Stimulated activated CD4-positive, alpha-beta T cell treated with anti-CD3 and anti-CD28 coated beads, Interleukin-4, amount 100 ng/mL, for 24 hours (primary cell): Measurements from ENCODE around the gene AREL1.

Source experiments
- DNase-seq: peaks from one replicate; pipeline ENCODE4 v3.0.0-alpha.2; 2020

AREL1 gene

DNA sequence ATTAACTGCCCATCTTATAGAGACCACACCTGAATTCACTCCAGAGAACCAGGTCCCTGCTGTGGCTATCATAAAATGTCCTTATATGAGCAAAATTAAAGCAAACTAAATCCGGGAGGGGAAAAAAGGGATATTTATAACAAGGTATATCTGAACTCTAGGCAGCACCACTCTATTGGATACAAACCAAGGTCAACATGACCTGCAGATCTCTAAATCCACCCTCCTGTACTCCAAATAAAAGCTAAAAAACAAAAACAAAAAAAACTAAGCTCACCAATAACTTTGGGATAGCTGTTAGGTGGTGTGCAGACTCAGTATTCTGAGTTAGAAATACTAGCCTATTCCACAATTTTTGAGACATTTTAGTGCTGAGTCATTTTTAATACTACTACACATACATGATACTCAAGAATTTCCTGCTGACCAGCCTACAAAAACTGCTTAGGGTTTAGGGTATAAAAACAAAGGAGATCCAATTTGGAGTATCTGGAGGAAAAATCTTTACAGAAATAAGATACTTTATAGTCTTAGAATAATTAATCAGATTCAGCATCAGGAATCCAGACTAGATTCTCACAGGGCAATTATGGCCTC, 54.2 kb downstream of the AREL1 start:
- DNase-seq: no peak

DNA sequence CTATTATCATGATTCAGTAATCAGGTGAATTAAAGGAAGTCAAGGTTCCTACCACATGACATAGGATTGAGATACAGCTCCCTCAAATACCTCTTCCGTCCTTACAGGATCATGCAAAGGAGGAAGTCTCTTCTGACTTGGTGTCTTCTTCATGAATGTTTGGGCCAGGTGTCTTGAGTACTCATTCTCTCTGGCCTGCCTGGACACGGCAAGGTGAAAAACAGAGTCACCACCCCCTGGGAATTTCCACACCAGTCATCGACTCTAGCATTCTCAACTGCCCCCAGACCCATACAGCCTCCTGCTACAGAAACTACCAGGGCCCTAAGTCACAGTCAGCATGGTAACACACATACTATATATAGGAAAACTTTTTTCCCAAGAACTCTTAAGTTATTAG, 55.9 kb downstream of the AREL1 start:
- DNase-seq: no peak

DNA sequence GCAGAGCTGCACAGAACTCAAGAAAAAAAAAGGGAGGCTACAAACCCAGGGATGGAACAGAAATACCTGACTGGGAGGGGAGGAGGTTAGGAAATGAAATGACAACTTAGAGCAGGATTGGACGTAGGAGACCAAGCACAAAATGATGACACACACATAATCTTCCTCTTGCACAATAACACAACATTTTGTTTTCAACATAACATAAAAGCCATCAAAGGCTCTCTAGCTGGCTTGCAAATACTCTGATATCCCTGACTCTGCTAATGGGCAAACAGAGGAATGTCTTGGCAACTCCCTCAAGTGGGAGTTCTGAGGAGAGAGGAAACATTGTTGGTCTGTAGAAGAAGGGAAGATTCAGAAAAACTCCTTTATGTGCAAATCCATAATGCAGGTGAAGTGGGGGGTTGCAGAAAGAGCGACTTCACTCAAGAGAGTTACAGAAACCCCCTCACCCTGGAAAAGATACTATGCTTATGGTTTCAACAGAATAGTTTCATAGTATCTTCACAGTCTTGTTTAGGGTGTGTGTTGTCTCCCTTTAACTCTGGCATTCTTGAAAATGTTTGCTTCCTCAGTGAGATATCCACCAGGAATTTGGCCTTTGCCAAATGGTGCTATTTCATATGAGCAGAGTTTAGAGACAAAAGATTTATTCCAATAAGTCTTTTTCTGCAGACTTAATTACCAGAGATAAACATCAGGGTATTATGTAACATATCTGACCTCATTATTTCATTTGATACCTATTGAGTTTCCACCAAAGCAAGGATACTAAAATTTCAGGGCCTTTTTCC, 57.1 kb downstream of the AREL1 start:
- DNase-seq: no peak

DNA sequence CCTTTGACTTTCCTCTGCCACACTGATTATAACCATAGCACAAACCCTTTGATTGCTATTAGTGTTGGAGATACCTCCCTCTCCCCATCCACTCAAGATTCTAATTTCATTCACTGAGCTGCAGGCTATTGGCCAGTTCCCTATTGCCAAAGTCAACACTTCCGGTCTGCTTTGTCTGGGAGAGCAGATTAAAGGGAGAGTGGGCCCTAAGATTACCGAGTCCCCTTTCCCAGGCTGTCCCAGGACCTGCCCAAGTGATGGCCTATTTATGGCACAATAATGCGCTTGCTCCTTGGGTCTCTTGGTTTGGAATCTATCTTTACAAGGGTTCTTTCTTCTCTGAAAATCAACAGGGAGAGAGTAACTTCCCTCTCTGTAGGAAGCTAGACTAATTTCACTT, 57.9 kb downstream of the AREL1 start:
- DNase-seq: no peak

DNA sequence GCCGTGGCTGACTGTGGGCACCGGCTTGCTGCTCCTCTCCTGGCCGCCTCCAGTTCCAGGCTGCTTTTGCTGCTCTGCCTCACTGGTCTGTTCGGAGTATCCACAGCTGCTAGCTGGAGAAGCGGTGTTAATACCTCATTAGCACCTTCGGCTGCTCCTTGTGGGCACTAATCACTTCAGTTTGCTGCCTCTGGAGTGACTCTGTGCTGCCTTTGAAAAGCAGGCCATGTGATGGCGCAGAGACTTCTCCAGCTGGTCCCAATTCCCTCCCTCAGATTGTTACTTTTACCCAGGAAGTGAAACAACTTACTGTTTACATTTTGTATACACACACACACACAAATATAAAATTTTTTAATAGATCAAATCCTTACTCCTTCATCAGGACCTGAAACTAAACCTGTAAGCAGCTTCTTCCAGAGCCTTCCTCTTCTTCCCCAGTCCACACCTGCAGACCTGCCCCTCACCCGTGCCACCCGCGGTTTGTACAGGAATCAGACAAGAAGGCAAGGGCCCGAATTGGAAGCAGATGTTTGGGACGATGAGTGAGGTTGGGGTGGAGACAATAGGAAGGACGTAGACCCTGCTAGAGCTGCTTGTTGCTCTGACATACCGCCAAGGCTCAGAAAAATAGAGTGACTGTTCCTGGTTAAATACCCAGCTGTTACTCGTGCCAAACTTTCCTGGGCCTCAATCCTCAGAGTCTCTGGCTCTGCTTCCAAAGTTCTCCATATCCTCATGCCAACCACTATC, 59.3 kb downstream of the AREL1 start:
- no peak for DNase-seq

DNA sequence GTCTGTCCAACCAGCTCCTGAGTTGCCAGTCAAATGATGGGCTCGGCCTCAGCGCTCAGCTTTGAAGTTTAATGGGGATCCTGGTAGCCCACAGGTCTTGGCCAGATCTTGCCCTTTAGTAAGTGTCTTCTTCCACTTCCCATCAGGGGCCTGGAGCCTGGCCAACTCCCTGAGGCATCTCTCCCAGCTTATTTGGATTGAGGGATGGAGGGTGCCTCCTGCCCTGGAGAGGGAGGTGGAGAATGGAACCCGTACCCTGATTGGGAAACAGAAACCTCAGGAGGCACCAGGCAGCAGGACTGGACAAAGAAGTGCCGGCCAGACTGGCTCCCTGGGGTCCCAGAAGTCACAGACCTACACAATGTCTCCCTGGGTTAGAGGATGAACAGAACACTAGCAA, 60.3 kb downstream of the AREL1 start:
- DNase-seq: no peak

GRCh38 chr14:74650927-74651686, 61.8 kb downstream of the AREL1 start:
- no peak for DNase-seq

GRCh38 chr14:74649673-74650072, 63.2 kb downstream of the AREL1 start:
- DNase-seq: no peak

DNA sequence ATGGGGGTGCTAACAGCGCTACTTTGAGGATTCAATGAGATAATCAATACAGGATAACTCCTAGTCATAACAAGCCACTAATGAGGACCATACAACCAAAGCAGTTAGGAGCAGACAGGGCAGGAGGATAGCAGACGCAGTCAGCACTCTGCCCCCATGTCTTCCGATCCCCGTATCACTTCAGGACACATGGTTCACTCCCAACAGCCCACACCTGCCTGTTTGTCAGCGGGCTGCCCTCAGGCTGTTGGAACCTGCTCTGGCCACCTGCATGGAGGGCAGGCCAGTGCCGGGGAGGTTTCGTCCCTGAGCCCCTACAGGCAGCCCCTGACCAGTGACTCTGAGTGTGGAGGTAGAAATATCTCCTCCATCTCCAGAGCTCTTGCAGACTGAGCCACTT, 63.7 kb downstream of the AREL1 start:
- DNase-seq: no peak

DNA sequence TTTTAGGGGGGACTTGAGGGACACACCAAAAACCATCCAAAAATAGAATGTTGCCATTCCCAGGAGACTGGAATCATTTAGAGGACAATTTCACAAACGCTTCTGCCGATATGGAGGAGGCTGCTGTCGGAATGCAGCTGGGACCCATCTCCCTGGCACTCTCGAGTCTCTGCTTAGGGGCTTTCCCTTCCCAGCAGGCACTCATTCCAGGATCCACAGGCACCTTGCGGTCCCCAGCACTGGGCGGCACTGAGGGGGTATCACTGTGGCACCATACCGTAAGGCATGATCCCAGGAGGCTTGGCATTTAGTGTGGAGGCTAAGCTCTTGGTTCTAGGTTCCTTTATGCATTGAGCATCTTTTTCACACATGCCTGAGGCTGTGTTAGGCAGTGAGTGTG, 64.3 kb downstream of the AREL1 start:
- DNase-seq: no peak

DNA sequence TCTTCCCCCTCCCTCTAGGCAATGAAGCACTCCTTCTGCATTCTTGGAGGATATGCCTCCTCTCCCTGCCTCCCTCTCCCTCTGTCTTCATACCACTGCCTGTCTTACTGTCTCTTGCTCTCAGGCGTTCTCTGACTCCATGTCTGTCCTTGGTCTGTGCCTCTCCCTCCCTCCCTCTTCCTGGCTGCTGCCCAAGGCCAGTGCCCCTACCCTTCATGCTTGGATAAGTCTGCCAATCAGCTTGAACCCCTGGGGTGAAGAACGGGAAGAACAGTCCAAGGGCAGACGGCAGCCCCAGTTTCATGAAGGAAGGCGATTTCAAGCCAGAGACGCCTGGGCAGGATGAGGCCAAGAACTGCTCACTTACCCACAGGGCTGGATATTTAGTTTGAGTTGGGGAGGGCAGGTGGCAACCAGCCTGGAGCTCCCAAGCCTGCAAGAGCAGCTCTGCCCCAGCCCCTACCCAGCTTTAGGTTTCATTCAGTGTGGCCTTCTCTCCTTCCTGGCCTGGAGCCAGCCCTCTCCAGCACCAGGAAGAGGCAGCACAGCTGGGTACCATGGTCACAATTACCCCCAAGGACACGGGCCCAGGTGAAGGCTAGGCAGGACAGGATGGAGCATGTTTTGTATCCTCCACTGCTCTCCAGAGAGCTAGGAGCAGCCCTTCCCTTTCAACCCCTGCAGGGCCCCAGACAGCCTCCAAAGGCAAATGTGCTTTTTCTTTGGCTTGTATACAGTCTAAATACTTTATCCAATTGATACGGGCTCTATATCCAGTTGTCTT, 65.0 kb downstream of the AREL1 start:
- DNase-seq: no peak

- no peak for DNase-seq
These were observed 65.7 kb downstream of the AREL1 start for GRCh38 chr14:74647061-74647677.

- no peak for DNase-seq
These were observed 67.0 kb downstream of the AREL1 start for GRCh38 chr14:74645756-74646470.

GRCh38 chr14:74645244-74645643, 67.6 kb downstream of the AREL1 start:
- no peak for DNase-seq

- no peak for DNase-seq
These were observed 71.1 kb downstream of the AREL1 start for GRCh38 chr14:74641601-74642391.

- DNase-seq: no peak
These were observed 73.9 kb downstream of the AREL1 start for GRCh38 chr14:74638966-74639365.

DNA sequence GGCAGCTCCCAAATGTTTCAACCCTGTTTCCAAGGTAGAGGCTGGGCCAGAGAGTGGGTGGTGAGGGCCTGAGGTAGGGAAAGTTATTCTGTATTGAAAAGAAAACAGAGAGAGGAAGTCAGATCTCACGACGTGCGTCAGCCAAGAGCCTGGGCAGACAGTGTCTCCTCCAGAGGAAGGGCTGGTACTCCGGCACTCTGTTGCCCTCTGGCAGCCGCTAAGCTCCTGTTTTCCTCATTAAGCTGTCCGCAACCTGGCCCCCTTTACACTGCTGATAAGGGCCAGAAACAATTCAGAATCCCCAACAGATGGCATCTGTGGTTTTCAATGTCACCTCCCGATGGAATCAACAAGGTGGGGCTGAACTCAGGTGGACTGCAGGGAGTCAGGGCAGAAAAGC, 74.8 kb downstream of the AREL1 start:
- DNase-seq: no peak

DNA sequence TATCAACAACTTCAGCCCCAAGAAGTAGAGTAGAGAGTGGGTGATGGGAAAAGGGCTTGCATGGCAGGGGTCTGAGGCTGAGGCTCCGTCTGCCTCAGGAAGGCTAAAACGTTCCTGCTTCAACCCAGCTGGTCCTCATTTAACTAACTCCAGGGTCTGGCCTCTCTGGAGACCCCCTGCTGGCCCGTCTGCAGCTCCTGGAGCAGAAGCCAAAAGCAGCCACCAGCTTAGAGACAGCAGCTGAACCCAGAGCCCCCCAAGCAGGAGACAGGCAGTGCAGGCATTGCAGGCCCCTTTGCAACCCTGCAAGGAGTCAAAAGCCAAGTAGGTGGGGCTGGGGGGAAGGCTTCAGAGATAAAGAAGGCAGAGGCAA, 75.7 kb downstream of the AREL1 start:
- no peak for DNase-seq

GRCh38 chr14:74636424-74637177, 76.3 kb downstream of the AREL1 start:
- DNase-seq: no peak

DNA sequence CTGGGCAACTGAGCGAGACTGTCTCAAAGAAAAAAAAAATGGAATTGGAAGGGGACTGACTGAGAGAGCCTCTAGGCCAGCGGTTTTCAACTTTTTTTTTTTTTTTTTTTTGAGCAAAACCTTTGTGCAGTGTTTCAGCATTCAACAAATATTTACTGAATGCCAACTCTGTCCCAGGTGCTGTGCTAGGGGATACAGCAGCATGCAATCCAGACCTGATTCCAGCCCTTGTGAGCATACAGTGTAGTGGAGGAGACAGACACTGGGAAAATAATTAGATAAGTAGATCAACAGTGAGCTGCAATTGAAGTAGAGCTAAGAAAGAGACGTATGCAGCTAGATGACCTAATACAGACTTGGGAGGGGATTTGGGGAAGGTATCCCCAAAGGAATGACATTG, 77.0 kb downstream of the AREL1 start:
- DNase-seq: no peak
